ENCODE data around the gene BCAM. TPM values are rescaled to one million over a fixed set of nuclear protein-coding genes. Genes with fewer than 3 reads are reported as not detected.

BCAM gene, protein sequence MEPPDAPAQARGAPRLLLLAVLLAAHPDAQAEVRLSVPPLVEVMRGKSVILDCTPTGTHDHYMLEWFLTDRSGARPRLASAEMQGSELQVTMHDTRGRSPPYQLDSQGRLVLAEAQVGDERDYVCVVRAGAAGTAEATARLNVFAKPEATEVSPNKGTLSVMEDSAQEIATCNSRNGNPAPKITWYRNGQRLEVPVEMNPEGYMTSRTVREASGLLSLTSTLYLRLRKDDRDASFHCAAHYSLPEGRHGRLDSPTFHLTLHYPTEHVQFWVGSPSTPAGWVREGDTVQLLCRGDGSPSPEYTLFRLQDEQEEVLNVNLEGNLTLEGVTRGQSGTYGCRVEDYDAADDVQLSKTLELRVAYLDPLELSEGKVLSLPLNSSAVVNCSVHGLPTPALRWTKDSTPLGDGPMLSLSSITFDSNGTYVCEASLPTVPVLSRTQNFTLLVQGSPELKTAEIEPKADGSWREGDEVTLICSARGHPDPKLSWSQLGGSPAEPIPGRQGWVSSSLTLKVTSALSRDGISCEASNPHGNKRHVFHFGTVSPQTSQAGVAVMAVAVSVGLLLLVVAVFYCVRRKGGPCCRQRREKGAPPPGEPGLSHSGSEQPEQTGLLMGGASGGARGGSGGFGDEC
- polyA plus RNA-seq (2013) = 4.8 TPM

GRCh38 chr19:44808463-44809371, at the start of gene BCAM:
Gene BCAM (plus strand): TSS chr19:44809103. CDS start chr19:44809125, 22 bp downstream.
- Histone ChIP-seq H3K4me3 (ENCODE audit: control insufficient read depth in 1 of 7, extremely low read depth in 1 of 7, insufficient read depth in 4 of 7, low read depth in 2 of 7, low read length in 6 of 7) (peak within 1 kb of the TSS; percentile 0 to 76 (median 57)), H3K27me3 (replicated peaks in 2 of 5; ENCODE audit: control insufficient read depth in 4 of 5, insufficient read depth in 5 of 5, low read length in 4 of 5) (no peaks in the 10 kb centered on the region), H3K36me3 (ENCODE audit: control insufficient read depth in 4 of 4, insufficient read depth in 4 of 4, low read length in 3 of 4) (no peaks in the 10 kb centered on the region), H3K9me3 (ENCODE audit: control extremely low read depth in 1 of 5, control insufficient read depth in 4 of 5, insufficient read depth in 2 of 5, low read depth in 1 of 5, low read length in 4 of 5) (peaks cover 0 to 1% (median 0%) of the 10 kb centered on the region in 5 experiments), H3K27ac (ENCODE audit: insufficient read depth in 1 of 2, low read depth in 1 of 2, low read length in 2 of 2, poor library complexity in 1 of 2, severe bottlenecking in 2 of 2) (no peak within 1 kb of the TSS), H3K4me1 (ENCODE audit: control extremely low read depth in 1 of 4, control insufficient read depth in 4 of 4, insufficient read depth in 4 of 4, low read length in 3 of 4) (peaks cover 0 to 19% (median 16%) of the 10 kb centered on the region in 4 experiments)
- peak; percentile 20 to 35 (median 30) for DNase-seq
- POLR2A ChIA-PET = no interaction called here
- CTCF ChIA-PET = interaction anchor here (0.6 to 2.1 kb wide), 7 partner anchors 13 to 85 kb away, joined by 3 to 8 read pairs (median 4); no protein-coding TSS in a partner anchor
- 2% methylated on average over 43 of the region's 59 CpGs for WGBS (ENCODE audit: insufficient coverage)

DNA sequence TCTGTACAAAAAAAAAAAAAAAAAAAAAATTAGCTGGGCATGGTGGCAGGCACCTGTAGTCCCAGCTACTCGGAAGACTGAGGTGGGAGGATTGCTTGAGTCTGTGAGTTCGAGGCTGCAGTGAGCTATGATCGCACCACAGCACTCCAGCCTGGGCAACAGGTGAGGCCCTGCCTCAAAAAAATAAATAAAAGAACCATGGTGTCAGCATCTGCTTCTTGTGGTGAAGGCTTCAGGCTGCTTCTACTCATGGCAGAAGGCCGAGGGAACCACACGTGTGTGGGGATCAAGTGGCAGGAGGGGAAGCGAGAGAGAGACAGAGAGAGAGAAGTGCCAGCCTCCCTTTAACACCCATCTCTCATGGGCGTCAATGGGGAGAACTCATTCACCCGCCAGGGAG, 46.9 kb upstream of the BCAM start:
- Histone ChIP-seq H3K27ac (ENCODE audit: insufficient read depth in 1 of 2, low read depth in 1 of 2, low read length in 2 of 2, poor library complexity in 1 of 2, severe bottlenecking in 2 of 2) (no peak overlapping the region), H3K9me3 (ENCODE audit: control extremely low read depth in 1 of 5, control insufficient read depth in 4 of 5, insufficient read depth in 2 of 5, low read depth in 1 of 5, low read length in 4 of 5) (no peaks in the 10 kb centered on the region), H3K4me3 (ENCODE audit: control insufficient read depth in 1 of 7, extremely low read depth in 1 of 7, insufficient read depth in 4 of 7, low read depth in 2 of 7, low read length in 6 of 7) (no peak overlapping the region), H3K36me3 (ENCODE audit: control insufficient read depth in 4 of 4, insufficient read depth in 4 of 4, low read length in 3 of 4) (peaks cover 8 to 31% (median 19%) of the 10 kb centered on the region in 4 experiments), H3K27me3 (replicated peaks in 2 of 5; ENCODE audit: control insufficient read depth in 4 of 5, insufficient read depth in 5 of 5, low read length in 4 of 5) (no peaks in the 10 kb centered on the region), H3K4me1 (ENCODE audit: control extremely low read depth in 1 of 4, control insufficient read depth in 4 of 4, insufficient read depth in 4 of 4, low read length in 3 of 4) (peaks cover 0 to 46% (median 19%) of the 10 kb centered on the region in 4 experiments)
- POLR2A ChIA-PET = interaction anchor here (0.6 to 1.5 kb wide), 2 partner anchors 13 to 20 kb away, joined by 3 read pairs; no protein-coding TSS in a partner anchor
- CTCF ChIA-PET = interaction anchor here (1.1 kb wide), 1 partner anchor 34 kb away, joined by 3 read pairs; no protein-coding TSS in a partner anchor
- WGBS (ENCODE audit: insufficient coverage) = 92% methylated on average over 4 of the region's 8 CpGs
- DNase-seq = peak in 2 of 3 donors; percentile 57

DNA sequence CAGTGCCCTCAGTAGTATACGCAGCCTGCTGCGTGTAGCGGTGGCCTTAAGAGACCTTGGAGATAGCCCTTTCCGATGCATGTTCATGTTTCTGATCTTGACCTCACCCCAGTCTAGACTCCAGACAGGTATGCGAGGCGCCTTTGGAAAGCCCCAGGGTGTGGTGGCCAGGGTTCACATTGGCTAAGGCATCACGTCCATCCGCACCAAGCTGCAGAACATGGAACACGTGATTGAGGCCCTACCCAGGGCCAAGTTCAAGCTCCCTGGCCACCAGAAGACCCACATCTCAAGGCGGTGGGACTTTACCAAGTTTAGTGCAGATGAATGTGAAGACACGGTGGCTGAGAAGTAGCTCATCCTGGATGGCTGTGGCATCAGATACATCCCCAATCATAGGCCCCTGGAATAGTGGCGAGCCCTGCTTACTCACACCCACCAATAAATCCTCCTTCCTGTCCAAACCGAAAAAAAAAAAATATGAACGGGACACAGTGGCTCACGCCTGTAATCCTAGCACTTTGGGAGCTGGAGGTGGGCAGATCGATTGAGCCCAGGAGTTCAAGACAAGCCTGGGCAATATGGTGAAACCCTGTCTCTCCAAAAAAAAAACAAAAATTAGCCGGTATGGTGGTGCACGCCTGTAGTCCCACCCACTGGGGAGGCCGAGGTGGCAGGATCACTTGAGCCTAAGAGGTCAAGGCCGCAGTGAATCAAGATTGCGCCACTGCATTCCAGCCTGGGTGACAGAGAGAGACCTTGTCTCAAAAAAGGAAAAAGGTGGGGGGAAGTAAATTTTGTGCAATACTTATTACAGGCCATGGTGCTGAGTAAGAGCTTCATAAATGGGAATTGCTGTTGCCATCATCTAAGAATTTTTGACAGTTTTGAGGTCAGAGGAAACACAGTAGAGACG, 43.6 kb upstream of the BCAM start:
- H3K36me3 ChIP-seq (ENCODE audit: control insufficient read depth in 4 of 4, insufficient read depth in 4 of 4, low read length in 3 of 4) = peaks cover 0 to 4% (median under 1%) of the 10 kb centered on the region in 4 experiments
- H3K27me3 ChIP-seq (replicated peaks in 2 of 5; ENCODE audit: control insufficient read depth in 4 of 5, insufficient read depth in 5 of 5, low read length in 4 of 5) = no peaks in the 10 kb centered on the region
- H3K9me3 ChIP-seq (ENCODE audit: control extremely low read depth in 1 of 5, control insufficient read depth in 4 of 5, insufficient read depth in 2 of 5, low read depth in 1 of 5, low read length in 4 of 5) = peaks cover 0 to 3% (median 0%) of the 10 kb centered on the region in 5 experiments
- peaks cover 3 to 48% (median 26%) of the 10 kb centered on the region in 4 experiments for H3K4me1 ChIP-seq (ENCODE audit: control extremely low read depth in 1 of 4, control insufficient read depth in 4 of 4, insufficient read depth in 4 of 4, low read length in 3 of 4)
- CTCF ChIA-PET = interaction anchor here (0.9 to 12.9 kb wide), 7 partner anchors 8 to 74 kb away, joined by 3 to 306 read pairs (median 6); no protein-coding TSS in a partner anchor
- no peak overlapping the region for H3K27ac ChIP-seq (ENCODE audit: insufficient read depth in 1 of 2, low read depth in 1 of 2, low read length in 2 of 2, poor library complexity in 1 of 2, severe bottlenecking in 2 of 2)
- POLR2A ChIA-PET = interaction anchor here (1.0 to 2.1 kb wide), 3 partner anchors 8 to 12 kb away, joined by 5 to 11 read pairs (median 7); no protein-coding TSS in a partner anchor
- WGBS (ENCODE audit: insufficient coverage) = 96% methylated on average over 18 of the region's 22 CpGs
- DNase-seq = peak in 2 of 3 donors; percentile 47 to 50
- no peak overlapping the region for H3K4me3 ChIP-seq (ENCODE audit: control insufficient read depth in 1 of 7, extremely low read depth in 1 of 7, insufficient read depth in 4 of 7, low read depth in 2 of 7, low read length in 6 of 7)

- Histone ChIP-seq H3K36me3 (ENCODE audit: control insufficient read depth in 4 of 4, insufficient read depth in 4 of 4, low read length in 3 of 4) (peaks cover 0 to 2% (median 0%) of the 10 kb centered on the region in 4 experiments), H3K27me3 (replicated peaks in 2 of 5; ENCODE audit: control insufficient read depth in 4 of 5, insufficient read depth in 5 of 5, low read length in 4 of 5) (no peaks in the 10 kb centered on the region), H3K4me1 (ENCODE audit: control extremely low read depth in 1 of 4, control insufficient read depth in 4 of 4, insufficient read depth in 4 of 4, low read length in 3 of 4) (peaks cover 3 to 47% (median 26%) of the 10 kb centered on the region in 4 experiments), H3K4me3 (ENCODE audit: control insufficient read depth in 1 of 7, extremely low read depth in 1 of 7, insufficient read depth in 4 of 7, low read depth in 2 of 7, low read length in 6 of 7) (no peak overlapping the region), H3K27ac (ENCODE audit: insufficient read depth in 1 of 2, low read depth in 1 of 2, low read length in 2 of 2, poor library complexity in 1 of 2, severe bottlenecking in 2 of 2) (no peak overlapping the region), H3K9me3 (ENCODE audit: control extremely low read depth in 1 of 5, control insufficient read depth in 4 of 5, insufficient read depth in 2 of 5, low read depth in 1 of 5, low read length in 4 of 5) (peaks cover 0 to 3% (median 0%) of the 10 kb centered on the region in 5 experiments)
- WGBS (ENCODE audit: insufficient coverage) = 96% methylated on average over 2 of the region's 3 CpGs
- CTCF ChIA-PET = interaction anchor here (1.3 to 12.9 kb wide), 7 partner anchors 9 to 77 kb away, joined by 4 to 306 read pairs (median 6); no protein-coding TSS in a partner anchor
- POLR2A ChIA-PET = interaction anchor here (1.0 to 2.1 kb wide), 3 partner anchors 8 to 12 kb away, joined by 5 to 11 read pairs (median 7); no protein-coding TSS in a partner anchor
- no peak for DNase-seq
Observed at GRCh38 chr19:44765949-44766335, 43.0 kb upstream of the BCAM start.

- DNase-seq = peak in 2 of 3 donors; percentile 55 to 66
- CTCF ChIA-PET = interaction anchor here (0.8 to 13.3 kb wide), 8 partner anchors 10 to 79 kb away, joined by 3 to 306 read pairs (median 5); no protein-coding TSS in a partner anchor
- WGBS (ENCODE audit: insufficient coverage) = 100% methylated on average over 5 of the region's 11 CpGs
Observed at GRCh38 chr19:44767295-44768180, 41.4 kb upstream of the BCAM start.

More at GRCh38 chr19:44767295-44768180, 41.4 kb upstream of the BCAM start:
- Histone ChIP-seq H3K27ac (ENCODE audit: insufficient read depth in 1 of 2, low read depth in 1 of 2, low read length in 2 of 2, poor library complexity in 1 of 2, severe bottlenecking in 2 of 2) (no peak overlapping the region), H3K9me3 (ENCODE audit: control extremely low read depth in 1 of 5, control insufficient read depth in 4 of 5, insufficient read depth in 2 of 5, low read depth in 1 of 5, low read length in 4 of 5) (peaks cover 0 to 3% (median 0%) of the 10 kb centered on the region in 5 experiments), H3K36me3 (ENCODE audit: control insufficient read depth in 4 of 4, insufficient read depth in 4 of 4, low read length in 3 of 4) (no peaks in the 10 kb centered on the region), H3K4me3 (ENCODE audit: control insufficient read depth in 1 of 7, extremely low read depth in 1 of 7, insufficient read depth in 4 of 7, low read depth in 2 of 7, low read length in 6 of 7) (no peak overlapping the region), H3K27me3 (replicated peaks in 2 of 5; ENCODE audit: control insufficient read depth in 4 of 5, insufficient read depth in 5 of 5, low read length in 4 of 5) (no peaks in the 10 kb centered on the region), H3K4me1 (ENCODE audit: control extremely low read depth in 1 of 4, control insufficient read depth in 4 of 4, insufficient read depth in 4 of 4, low read length in 3 of 4) (peaks cover 3 to 49% (median 26%) of the 10 kb centered on the region in 4 experiments)
- POLR2A ChIA-PET = interaction anchor here (0.6 to 5.4 kb wide), 3 partner anchors 11 to 43 kb away, joined by 4 to 36 read pairs (median 5); no protein-coding TSS in a partner anchor
